ENCODE results near the gene GASK1B. TPM values are rescaled to one million over a fixed set of nuclear protein-coding genes. Genes with fewer than 3 reads are reported as not detected.

GASK1B gene
- total RNA-seq, 1 experiment from 2014 or later, result 1.3 TPM

- H3K4me1 ChIP-seq (ENCODE audit: control insufficient read depth in 1 of 2, insufficient read depth in 2 of 2, low read length in 2 of 2), result peaks cover 8 to 17% of the 10 kb centered on the region in 2 experiments
- ChIA-PET POLR2A (no interaction called here), RAD21 (ENCODE audit: low non-redundant PET in 1 of 2, low total read pairs in 2 of 2, uncharacterized antibody in 2 of 2, unreplicated experiment in 2 of 2) (no interaction called here), CTCF (no interaction called here)
- H3K9ac ChIP-seq (ENCODE audit: low read length), result no peak overlapping the region
- no peak for DNase-seq (ENCODE audit: low read depth, low spot score)
- H3K9me3 ChIP-seq (ENCODE audit: control insufficient read depth in 1 of 2, insufficient read depth in 1 of 2, low read depth in 1 of 2, low read length in 2 of 2), result no peaks in the 10 kb centered on the region
- H3K4me2 ChIP-seq (ENCODE audit: low read length), result no peak overlapping the region
- H3K79me2 ChIP-seq (ENCODE audit: insufficient read depth, low read length), result no peaks in the 10 kb centered on the region
- intact Hi-C loops (cut with micrococcal nuclease), result no loop called here
- ATAC-seq, result no peak
- no TSS peak for BruUV-seq (replicated peaks)
- no peak overlapping the region for H2AFZ ChIP-seq (ENCODE audit: low read depth, low read length, poor library complexity, severe bottlenecking)
- no peaks in the 10 kb centered on the region for H4K20me1 ChIP-seq (ENCODE audit: insufficient read depth)
- H3K27me3 ChIP-seq (ENCODE audit: insufficient read depth, low read length), result no peaks in the 10 kb centered on the region
- no peak overlapping the region for H3K4me3 ChIP-seq (replicated peaks in 1 of 2; ENCODE audit: low read depth in 1 of 2, low read length in 2 of 2)
- H3K9me2 ChIP-seq (ENCODE audit: insufficient read depth), result no peaks in the 10 kb centered on the region
- H3K27ac ChIP-seq (ENCODE audit: low read depth, low read length), result no peak overlapping the region
- no peaks in the 10 kb centered on the region for H3K36me3 ChIP-seq (ENCODE audit: control insufficient read depth in 1 of 2, insufficient read depth in 2 of 2, low read length in 2 of 2)
- TF ChIP-seq ZFX (IDR thresholded peaks at IDR 0.05) (no peak), POLR2A (IDR thresholded peaks at IDR 0.05; ENCODE audit: borderline replicate concordance, extremely low read depth, insufficient read depth, insufficient read length) (no peak), EGR1 (IDR thresholded peaks at IDR 0.05; ENCODE audit: low read depth) (no peak), SRF (IDR thresholded peaks at IDR 0.05; ENCODE audit: low read depth) (no peak), EZH2phosphoT487 (IDR thresholded peaks at IDR 0.05; ENCODE audit: borderline replicate concordance) (no peak), ZNF274 (IDR thresholded peaks at IDR 0.05; ENCODE audit: low read depth, low read length) (no peak), TCF7L2 (IDR thresholded peaks at IDR 0.05; ENCODE audit: borderline replicate concordance, extremely low read depth, insufficient read depth, insufficient read length) (no peak)
- TF ChIP-seq, protein P1, sequence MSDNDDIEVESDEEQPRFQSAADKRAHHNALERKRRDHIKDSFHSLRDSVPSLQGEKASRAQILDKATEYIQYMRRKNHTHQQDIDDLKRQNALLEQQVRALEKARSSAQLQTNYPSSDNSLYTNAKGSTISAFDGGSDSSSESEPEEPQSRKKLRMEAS (IDR thresholded peaks at IDR 0.05), result no peak
These were observed 6.6 kb upstream of the GASK1B start for GRCh38 chr4:158179465-158179864.

DNA sequence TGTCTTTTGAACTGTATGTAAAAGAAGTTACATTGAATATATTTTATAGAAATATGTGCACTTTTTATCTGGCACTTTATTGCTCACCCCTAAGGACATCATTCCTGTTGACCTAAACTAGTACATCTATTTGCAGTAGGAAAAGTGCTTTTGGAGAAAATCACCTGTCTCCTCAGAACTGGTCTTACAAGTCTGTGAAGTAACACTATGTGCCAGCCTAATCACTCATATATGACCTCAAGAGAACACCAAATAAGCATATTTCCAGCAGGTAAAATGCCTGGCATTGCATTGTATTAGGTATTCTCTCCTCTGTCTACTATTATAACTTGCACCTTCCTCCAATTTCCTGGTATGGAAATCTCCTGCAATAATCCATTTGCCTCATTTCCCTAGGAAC, 4.0 kb upstream of the GASK1B start:
- Histone ChIP-seq H4K20me1 (ENCODE audit: insufficient read depth) (no peaks in the 10 kb centered on the region), H2AFZ (ENCODE audit: low read depth, low read length, poor library complexity, severe bottlenecking) (peak overlapping the region; percentile 97), H3K9ac (ENCODE audit: low read length) (no peak overlapping the region; the same call in 1 of the 2 replicates), H3K27ac (ENCODE audit: low read depth, low read length) (no peak overlapping the region), H3K9me3 (ENCODE audit: control insufficient read depth in 1 of 2, insufficient read depth in 1 of 2, low read depth in 1 of 2, low read length in 2 of 2) (no peaks in the 10 kb centered on the region), H3K9me2 (ENCODE audit: insufficient read depth) (no peaks in the 10 kb centered on the region), H3K4me3 (replicated peaks in 1 of 2; ENCODE audit: low read depth in 1 of 2, low read length in 2 of 2) (no peak overlapping the region), H3K27me3 (ENCODE audit: insufficient read depth, low read length) (no peaks in the 10 kb centered on the region), H3K36me3 (ENCODE audit: control insufficient read depth in 1 of 2, insufficient read depth in 2 of 2, low read length in 2 of 2) (no peaks in the 10 kb centered on the region), H3K4me2 (ENCODE audit: low read length) (peak overlapping the region; percentile 61), H3K4me1 (ENCODE audit: control insufficient read depth in 1 of 2, insufficient read depth in 2 of 2, low read length in 2 of 2) (peaks cover 13 to 30% of the 10 kb centered on the region in 2 experiments), H3K79me2 (ENCODE audit: insufficient read depth, low read length) (no peaks in the 10 kb centered on the region)
- intact Hi-C loops (cut with micrococcal nuclease), result no loop called here
- CTCF ChIA-PET, result interaction anchor here (0.7 to 1.3 kb wide), 2 partner anchors 10 to 78 kb away, joined by 3 read pairs; no protein-coding TSS in a partner anchor
- ATAC-seq (no peak), DNase-seq (ENCODE audit: low read depth, low spot score) (no peak)
- RAD21 ChIA-PET (ENCODE audit: low non-redundant PET in 1 of 2, low total read pairs in 2 of 2, uncharacterized antibody in 2 of 2, unreplicated experiment in 2 of 2), result interaction anchor here in 1 of 2 experiments (0.6 kb wide), 1 partner anchor 68 kb away, joined by 3 read pairs; no protein-coding TSS in a partner anchor
- 0 out of 2 replicates have a peak, but pooled peaks have one; percentile 16 for TF ChIP-seq CBX3 (IDR thresholded peaks at IDR 0.05; ENCODE audit: low read depth)
- TF ChIP-seq, protein P2, sequence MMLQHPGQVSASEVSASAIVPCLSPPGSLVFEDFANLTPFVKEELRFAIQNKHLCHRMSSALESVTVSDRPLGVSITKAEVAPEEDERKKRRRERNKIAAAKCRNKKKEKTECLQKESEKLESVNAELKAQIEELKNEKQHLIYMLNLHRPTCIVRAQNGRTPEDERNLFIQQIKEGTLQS (IDR thresholded peaks at IDR 0.05), result no peak
- POLR2A ChIA-PET, result no interaction called here
- BruUV-seq (replicated peaks), result no TSS peak

Measured in HCT116 (cell line).